Breast epithelium (tissue), 4 donors: Measurements from ENCODE around the gene AGPAT2. TPM values are rescaled to one million over a fixed set of nuclear protein-coding genes. Genes with fewer than 3 reads are reported as not detected.
"Not testable (repeated sequence)": the region's sequence is repeated elsewhere in the genome, so short reads cannot be mapped to it uniquely, and the experiment has no call there.

ENCODE experiments used
- DNase-seq, 2 donors: peaks; one replicate each; pipeline ENCODE4 v3.0.0-alpha.2; 2019; ENCODE audit warnings: low spot score in 2 of 2
- H3K27ac ChIP-seq, 2 donors: fragments of 200-600 bp; sonication (generic) in 1 of 2; one replicate each; pipeline ENCODE4 v1.5.1; 2016 to 2019; ENCODE audit warnings: mild to moderate bottlenecking in 1 of 2
- H3K27me3 ChIP-seq, 2 donors: fragments of 200-600 bp; sonication (generic) in 1 of 2; one replicate each; pipeline versions ENCODE4 v1.5.1 to v1.6.0; 2017 to 2019; ENCODE audit warnings: control low read depth in 1 of 2, mild to moderate bottlenecking in 1 of 2
- H3K36me3 ChIP-seq: fragments of 200-600 bp; one replicate; pipeline ENCODE4 v1.5.1; 2019
- H3K4me1 ChIP-seq, 2 donors: fragments of 200-600 bp; sonication (generic); one replicate each; pipeline ENCODE4 v1.5.1; 2016 to 2019; ENCODE audit warnings: control low read depth in 1 of 2
- H3K4me3 ChIP-seq, 3 donors: fragments of 200-600 bp; sonication (generic); 1 replicate in 2 of 3; 2 replicates in 1 of 3; pipeline ENCODE4 v1.5.1; 2016 to 2019; ENCODE audit warnings: mild to moderate bottlenecking in 3 of 3, moderate library complexity in 2 of 3
- H3K9me3 ChIP-seq, 2 donors: fragments of 200-600 bp; sonication (generic) in 1 of 2; one replicate each; pipeline ENCODE4 v1.5.1; 2016 to 2019; ENCODE audit warnings: control low read depth in 1 of 2
- POLR2A ChIP-seq: fragments of 450-650 bp; IDR thresholded peaks from one replicate; pipeline ENCODE4 v1.6.1; 2016; ENCODE audit warnings: antibody characterized with exemption, mild to moderate bottlenecking, moderate library complexity
- POLR2AphosphoS5 ChIP-seq, 3 donors: sonication (generic); formaldehyde crosslinking; IDR thresholded peaks; one replicate each; pipeline ENCODE4 v1.6.1; 2017; ENCODE audit warnings: antibody characterized with exemption in 3 of 3
- intact Hi-C: fragments of 100-400 bp; cut with DNase I; formaldehyde crosslinking; loops from one replicate; pipeline ENCODE4 v1.15.1; 2023; ENCODE audit warnings: low total_unique reads
- total RNA-seq, 3 donors: library from RNA; depleted of rRNA; stranded (reverse); fragments of >200 nt; gene quantifications; one replicate each; pipeline ENCODE4 v1.1.0, GENCODE V29; 2016
- TF ChIP-seq, protein P1 (sequence below), 3 donors: fragments of 450-650 bp; IDR thresholded peaks; one replicate each; pipeline ENCODE4 v1.5.1; 2016 to 2017; ENCODE audit warnings: antibody characterized with exemption in 3 of 3, mild to moderate bottlenecking in 3 of 3, moderate library complexity in 3 of 3

Gene AGPAT2
- total RNA-seq, 3 donors from 2014 or later, result 106 to 551 (median 110) TPM

DNA sequence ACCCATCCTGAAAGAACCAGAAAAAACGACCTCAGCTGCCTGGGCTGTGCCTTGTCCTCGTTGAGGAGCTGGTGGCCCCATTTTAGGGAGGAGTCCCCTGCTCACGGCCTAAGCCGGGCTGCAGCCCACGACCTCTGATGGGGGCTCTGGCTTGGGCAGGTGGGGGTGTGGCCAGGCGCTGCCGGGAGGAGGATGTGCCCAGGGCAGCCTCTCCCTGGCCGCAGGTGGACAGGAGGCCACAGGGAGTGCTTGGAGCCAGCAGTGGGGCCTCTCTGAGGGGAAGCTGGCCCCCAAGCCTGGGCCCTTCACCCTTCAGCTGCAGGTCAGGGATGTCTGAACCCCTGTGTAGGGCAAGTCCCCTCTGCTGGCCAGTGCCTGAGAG lies 27.6 kb upstream of the AGPAT2 start:
- Histone ChIP-seq H3K27me3 (no peaks in the 10 kb centered on the region), H3K4me3 (no peak overlapping the region), H3K4me1 (no peaks in the 10 kb centered on the region), H3K9me3 (no peaks in the 10 kb centered on the region), H3K36me3 (no peaks in the 10 kb centered on the region), H3K27ac (peak overlapping the region in 1 of 2 donors; percentile 3)
- TF ChIP-seq POLR2AphosphoS5 (IDR thresholded peaks at IDR 0.05), result no peak
- TF ChIP-seq POLR2A, result no peak
- intact Hi-C loops, result no loop called here
- DNase-seq, result no peak

DNA sequence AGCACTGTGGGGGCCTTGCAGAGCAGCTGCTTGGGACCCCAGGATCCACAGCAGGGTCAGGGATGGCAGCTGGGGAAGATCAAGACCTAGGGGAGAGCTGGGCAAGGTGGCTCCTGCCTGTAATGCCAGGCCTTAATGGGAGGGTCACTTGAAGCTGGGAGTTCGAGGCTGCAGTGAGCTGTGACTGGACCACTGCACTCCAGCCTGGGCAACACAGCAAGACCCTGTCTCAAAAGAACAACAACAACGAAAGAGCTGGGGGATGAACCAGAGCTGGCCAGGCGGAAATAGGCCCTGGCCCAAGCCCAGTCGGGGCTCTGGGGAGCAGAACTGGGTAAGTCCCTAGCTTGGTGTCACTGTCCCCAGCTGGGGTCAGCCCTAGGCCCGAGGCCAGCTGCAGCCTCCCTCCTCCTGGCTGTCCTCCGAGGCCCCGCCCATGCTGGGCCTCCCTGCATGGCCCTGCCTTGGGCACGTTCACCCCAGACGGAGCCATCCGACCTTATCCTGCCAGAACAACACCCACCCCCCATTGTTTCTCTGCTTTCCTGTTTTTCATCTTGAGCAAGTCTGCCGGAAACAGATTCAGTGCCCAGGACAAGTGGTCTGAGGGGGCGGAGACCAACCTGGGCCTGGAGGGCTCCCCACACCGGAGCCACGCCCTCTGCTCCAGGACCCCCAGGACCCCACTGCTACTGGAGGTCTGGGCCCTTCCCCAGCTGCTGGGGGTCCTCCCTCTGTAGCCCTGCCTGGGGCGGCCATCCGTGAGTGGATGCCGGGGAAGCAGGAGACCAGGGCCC lies 27.0 kb upstream of the AGPAT2 start:
- no peak overlapping the region for H3K4me3 ChIP-seq
- no peaks in the 10 kb centered on the region for H3K27me3 ChIP-seq
- no peak overlapping the region for H3K27ac ChIP-seq
- no peaks in the 10 kb centered on the region for H3K4me1 ChIP-seq
- DNase-seq, result no peak
- H3K9me3 ChIP-seq, result no peaks in the 10 kb centered on the region
- H3K36me3 ChIP-seq, result no peaks in the 10 kb centered on the region
- no peak for TF ChIP-seq POLR2AphosphoS5 (IDR thresholded peaks at IDR 0.05)
- TF ChIP-seq, protein P1, sequence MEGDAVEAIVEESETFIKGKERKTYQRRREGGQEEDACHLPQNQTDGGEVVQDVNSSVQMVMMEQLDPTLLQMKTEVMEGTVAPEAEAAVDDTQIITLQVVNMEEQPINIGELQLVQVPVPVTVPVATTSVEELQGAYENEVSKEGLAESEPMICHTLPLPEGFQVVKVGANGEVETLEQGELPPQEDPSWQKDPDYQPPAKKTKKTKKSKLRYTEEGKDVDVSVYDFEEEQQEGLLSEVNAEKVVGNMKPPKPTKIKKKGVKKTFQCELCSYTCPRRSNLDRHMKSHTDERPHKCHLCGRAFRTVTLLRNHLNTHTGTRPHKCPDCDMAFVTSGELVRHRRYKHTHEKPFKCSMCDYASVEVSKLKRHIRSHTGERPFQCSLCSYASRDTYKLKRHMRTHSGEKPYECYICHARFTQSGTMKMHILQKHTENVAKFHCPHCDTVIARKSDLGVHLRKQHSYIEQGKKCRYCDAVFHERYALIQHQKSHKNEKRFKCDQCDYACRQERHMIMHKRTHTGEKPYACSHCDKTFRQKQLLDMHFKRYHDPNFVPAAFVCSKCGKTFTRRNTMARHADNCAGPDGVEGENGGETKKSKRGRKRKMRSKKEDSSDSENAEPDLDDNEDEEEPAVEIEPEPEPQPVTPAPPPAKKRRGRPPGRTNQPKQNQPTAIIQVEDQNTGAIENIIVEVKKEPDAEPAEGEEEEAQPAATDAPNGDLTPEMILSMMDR (IDR thresholded peaks at IDR 0.05), result no peak
- no peak for TF ChIP-seq POLR2A
- intact Hi-C loops, result no loop called here

DNA sequence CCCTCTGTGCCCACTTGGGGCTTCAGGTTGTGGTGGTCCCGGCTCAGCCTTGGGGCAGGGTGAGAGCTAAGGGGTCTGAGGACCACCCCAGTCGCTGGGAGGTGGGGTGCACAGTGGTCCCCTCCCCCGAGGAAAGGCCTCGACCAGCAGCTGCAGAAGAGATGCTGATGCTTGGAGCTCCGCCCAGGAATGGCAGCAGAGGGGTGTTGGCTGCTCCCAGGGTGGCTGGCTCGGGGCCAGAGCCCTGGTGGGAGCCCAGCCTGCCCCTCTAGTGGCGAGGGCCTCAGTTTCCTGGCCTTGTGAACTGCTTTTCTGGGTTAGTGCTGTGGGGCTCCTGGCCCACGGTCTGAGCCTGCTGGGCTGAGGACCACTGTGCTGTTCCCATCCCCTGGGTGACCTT lies 26.3 kb upstream of the AGPAT2 start:
- DNase-seq, result no peak
- no peaks in the 10 kb centered on the region for H3K36me3 ChIP-seq
- no peaks in the 10 kb centered on the region for H3K9me3 ChIP-seq
- H3K27me3 ChIP-seq, result no peaks in the 10 kb centered on the region
- H3K4me1 ChIP-seq, result no peaks in the 10 kb centered on the region
- TF ChIP-seq, protein P1 (IDR thresholded peaks at IDR 0.05), result no peak
- TF ChIP-seq POLR2AphosphoS5 (IDR thresholded peaks at IDR 0.05), result no peak
- no peak for TF ChIP-seq POLR2A
- H3K4me3 ChIP-seq, result peak overlapping the region in 2 of 3 donors; percentile 65 to 78
- intact Hi-C loops, result no loop called here
- H3K27ac ChIP-seq, result peak overlapping the region in 1 of 2 donors; percentile 7

DNA sequence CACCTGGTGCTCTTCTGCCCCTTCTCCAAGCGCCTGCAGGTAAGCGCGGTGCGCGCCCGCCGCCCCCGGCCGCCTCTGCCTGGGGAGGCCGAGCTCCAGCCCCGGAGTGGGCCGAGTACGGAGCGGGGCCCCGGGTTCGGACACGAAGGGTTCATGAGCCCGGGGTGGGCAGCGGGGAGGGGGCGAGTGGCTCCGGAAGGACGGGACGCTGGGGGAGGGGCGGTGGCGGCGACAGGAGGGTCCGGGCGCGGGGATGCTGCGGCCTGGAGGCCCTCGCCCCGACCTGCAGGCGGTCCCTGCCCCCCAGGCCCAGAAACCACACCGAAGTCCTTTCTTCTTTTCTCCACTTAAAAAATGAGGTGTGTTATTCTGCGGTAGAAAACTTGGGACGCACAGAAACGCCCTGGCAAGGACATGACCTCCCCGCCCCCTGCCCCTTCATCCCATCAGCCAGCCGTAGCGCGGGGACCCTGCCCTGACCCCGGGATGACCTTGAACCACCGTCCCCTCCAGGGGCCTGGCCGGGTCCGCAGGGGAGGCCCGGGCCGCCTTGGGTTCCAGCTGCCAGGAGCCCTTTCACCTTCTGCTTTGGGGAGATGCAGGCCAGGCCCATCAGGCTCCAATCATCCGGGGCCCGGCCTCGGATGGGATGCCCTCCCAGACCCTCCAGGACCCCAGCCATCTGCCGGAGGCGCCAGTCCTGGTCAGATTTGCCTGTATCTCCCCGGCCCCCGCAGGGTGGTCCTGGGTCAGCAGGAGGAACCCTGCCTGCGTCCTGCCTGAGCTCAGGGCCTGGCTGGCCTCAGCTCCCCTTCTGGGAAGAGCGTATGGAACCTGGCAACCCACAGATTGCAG lies 25.7 kb upstream of the AGPAT2 start:
- peak overlapping the region; percentile 45 to 78 (median 65) for H3K4me3 ChIP-seq
- H3K9me3 ChIP-seq, result no peaks in the 10 kb centered on the region
- H3K36me3 ChIP-seq, result no peaks in the 10 kb centered on the region
- H3K27ac ChIP-seq, result peak overlapping the region in 1 of 2 donors; percentile 7
- H3K27me3 ChIP-seq, result no peaks in the 10 kb centered on the region
- intact Hi-C loops, result no loop called here
- DNase-seq, result no peak
- no peaks in the 10 kb centered on the region for H3K4me1 ChIP-seq
- no peak for TF ChIP-seq POLR2A
- TF ChIP-seq, protein P1 (IDR thresholded peaks at IDR 0.05), result no peak
- no peak for TF ChIP-seq POLR2AphosphoS5 (IDR thresholded peaks at IDR 0.05)

DNA sequence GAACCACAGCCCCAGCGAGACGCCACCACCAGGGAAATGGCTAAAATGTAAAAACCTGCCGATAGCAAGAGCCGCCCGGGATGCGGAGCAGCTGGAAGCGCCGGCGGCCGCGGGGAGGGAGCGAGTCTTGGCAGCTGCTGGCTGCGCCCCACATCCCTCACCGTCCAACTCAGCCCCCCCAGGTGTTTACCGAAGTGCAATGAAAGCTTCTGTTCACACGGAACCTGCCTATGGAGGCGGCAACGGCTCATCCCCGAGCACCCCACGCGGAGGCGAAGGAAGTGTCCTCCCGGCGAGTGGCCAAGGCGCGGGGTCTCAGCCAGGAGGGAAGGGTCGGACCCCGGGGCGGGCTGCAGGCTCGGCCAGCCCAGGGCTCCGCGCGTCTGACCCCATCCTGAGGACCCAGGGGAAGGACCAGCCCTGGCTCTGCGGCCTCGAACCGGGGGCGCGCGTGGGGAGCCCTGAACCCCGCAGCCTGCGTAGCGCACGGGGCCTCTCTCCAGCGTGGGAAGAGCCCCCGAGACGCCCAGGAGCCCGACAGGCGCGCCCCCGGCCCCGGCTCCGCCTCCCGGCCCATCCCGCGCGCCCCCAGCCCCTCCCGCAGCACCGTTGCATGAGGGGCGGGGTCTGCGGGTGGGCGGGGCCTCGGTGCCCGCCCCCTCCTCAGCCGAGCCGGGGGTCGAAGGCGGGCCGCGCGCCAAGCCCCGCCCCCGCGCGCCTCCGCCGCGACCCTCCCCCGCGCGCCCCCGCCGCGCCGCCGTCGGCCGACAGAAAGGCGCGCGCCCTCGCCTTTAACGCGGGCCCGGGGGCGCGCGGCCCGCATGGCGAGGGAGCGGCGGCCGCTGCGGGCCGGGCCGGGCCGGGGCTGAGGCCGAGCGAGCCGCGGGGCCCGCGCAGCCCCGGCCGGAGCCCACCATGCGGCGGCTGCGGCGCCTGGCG lies 24.8 kb upstream of the AGPAT2 start, which contains the start of gene DIPK1B:
TSS of gene DIPK1B (plus strand) at position 822 of the 939 bp plus-strand sequence. CDS start at position 916, 94 bp downstream.
- peak within 1 kb of the TSS in 1 of 2 donors; percentile 7 for H3K27ac ChIP-seq
- TF ChIP-seq POLR2A, result no peak
- no peak for TF ChIP-seq POLR2AphosphoS5 (IDR thresholded peaks at IDR 0.05)
- TF ChIP-seq, protein P1 (IDR thresholded peaks at IDR 0.05), result no peak
- H3K27me3 ChIP-seq, result no peaks in the 10 kb centered on the region
- peak within 1 kb of the TSS; percentile 45 to 78 (median 65) for H3K4me3 ChIP-seq
- no peaks in the 10 kb centered on the region for H3K9me3 ChIP-seq
- intact Hi-C loops, result no loop called here
- DNase-seq, result no peak
- H3K36me3 ChIP-seq, result no peaks in the 10 kb centered on the region
- no peaks in the 10 kb centered on the region for H3K4me1 ChIP-seq

DNA sequence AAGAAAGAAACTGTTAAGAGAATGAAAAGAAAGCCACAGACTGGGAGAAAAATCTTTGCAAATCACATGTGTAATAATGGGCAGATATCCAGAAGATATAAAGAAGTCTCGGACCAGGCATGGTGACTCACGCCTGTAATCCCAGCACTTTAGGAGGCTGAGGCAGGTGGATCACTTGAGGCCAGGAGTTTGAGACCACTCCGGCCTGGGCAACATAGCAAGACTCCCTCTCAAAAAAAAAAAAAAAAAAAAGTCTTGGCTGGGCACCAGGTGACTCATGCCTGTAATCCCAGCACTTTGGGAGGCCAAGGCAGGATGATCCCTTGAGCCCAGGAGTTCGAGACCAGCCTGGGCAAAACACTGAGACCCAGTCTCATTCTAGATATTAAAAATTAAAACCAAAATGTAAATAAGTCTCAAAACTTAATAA lies 24.0 kb upstream of the AGPAT2 start:
- H3K9me3 ChIP-seq, H3K36me3 ChIP-seq, DNase-seq, H3K27me3 ChIP-seq, H3K27ac ChIP-seq, intact Hi-C loops, H3K4me1 ChIP-seq: not testable (repeated sequence)
- H3K4me3 ChIP-seq, result peak overlapping the region in 1 of 3 donors; percentile 65
